AG09309 (cell line): ENCODE results near the gene ARMC6.

Source experiments
- DNase-seq: peaks from one replicate; pipeline ENCODE4 v3.0.0-alpha.2; 2010; ENCODE audit warnings: low read depth
- H3K4me3 ChIP-seq: 2 replicates; pipeline ENCODE4 v1.5.1; 2011; ENCODE audit warnings: mild to moderate bottlenecking, low read depth, low read length, moderate library complexity; ENCODE audit not compliant: control insufficient read depth
- TF ChIP-seq, protein P1 (sequence below): IDR thresholded peaks from 2 replicates; pipeline ENCODE4 v1.5.1; 2011; ENCODE audit warnings: mild to moderate bottlenecking, low read depth, low read length, inconsistent platforms; ENCODE audit not compliant: insufficient read depth, control insufficient read depth; ENCODE audit errors: missing control alignments

The ARMC6 gene

DNA sequence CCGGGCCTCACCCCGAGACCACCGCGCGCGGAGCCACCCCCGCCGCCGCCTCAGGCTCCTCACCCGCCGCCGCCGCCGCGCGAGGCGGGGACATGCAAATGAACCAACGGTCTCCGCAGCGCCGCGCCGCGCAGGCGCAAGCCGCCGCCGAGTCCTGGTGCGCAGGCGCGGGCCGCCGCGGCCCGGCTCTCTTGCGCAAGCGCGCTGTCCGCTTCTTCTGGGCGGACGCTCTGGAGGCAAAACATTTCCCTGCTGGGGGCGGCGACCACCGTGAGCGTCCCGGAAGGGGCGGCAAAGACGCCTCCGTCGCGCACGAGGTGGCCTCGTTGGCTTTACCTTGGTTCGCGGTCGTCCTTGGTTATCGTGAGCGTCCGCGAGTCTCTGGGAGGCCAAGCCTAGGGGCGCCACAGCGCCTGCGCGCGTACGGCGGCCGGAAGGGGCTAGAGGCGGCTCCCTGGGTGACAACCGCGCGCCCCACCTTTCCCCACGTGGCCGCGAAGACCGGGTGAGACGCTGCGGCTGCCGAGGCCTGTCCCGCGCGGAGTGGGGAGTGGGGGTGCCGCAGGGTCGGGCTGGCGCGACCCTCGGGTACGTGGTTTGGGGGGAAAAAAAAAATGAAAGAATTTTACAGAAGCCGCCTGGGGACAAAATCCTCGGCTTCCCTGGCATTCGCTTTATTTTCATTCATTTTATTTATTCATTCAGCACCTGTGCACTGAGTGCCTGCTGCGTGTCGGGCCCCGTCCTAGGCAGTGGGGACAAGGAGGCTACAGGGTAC is at the start of gene ARMC6, which contains the start of gene SUGP2:
Gene ARMC6 (plus strand): TSS at position 178 of the 778 bp plus-strand sequence. CDS start 607 bp downstream, outside the sequence.
Gene SUGP2 (minus strand): TSS at position 92 of the 778 bp plus-strand sequence. CDS start 2,446 bp downstream, outside the sequence.
- no peak for DNase-seq
- H3K4me3 ChIP-seq, result peak within 1 kb of the TSS; percentile 88
- TF ChIP-seq, protein P1, sequence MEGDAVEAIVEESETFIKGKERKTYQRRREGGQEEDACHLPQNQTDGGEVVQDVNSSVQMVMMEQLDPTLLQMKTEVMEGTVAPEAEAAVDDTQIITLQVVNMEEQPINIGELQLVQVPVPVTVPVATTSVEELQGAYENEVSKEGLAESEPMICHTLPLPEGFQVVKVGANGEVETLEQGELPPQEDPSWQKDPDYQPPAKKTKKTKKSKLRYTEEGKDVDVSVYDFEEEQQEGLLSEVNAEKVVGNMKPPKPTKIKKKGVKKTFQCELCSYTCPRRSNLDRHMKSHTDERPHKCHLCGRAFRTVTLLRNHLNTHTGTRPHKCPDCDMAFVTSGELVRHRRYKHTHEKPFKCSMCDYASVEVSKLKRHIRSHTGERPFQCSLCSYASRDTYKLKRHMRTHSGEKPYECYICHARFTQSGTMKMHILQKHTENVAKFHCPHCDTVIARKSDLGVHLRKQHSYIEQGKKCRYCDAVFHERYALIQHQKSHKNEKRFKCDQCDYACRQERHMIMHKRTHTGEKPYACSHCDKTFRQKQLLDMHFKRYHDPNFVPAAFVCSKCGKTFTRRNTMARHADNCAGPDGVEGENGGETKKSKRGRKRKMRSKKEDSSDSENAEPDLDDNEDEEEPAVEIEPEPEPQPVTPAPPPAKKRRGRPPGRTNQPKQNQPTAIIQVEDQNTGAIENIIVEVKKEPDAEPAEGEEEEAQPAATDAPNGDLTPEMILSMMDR, result no peak

DNA sequence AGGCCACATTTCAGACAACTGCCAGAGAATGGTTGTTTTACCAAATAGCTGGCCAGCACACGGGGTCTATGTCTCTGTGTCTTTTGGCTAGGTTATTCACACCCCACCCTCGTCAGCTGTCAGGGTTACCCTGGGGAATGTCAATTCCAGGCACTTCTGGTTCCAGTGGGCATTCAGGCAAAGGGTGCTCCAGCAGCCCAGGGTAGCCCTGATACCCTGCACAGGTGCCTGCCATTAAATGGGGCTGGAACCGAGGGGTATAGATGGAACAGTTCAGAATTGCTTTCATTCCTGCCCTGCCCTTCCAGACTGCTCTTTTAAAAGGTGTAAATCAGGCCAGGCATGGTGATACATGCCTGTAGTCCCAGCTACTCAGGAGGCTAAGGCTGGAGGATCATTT is 49.2 kb upstream of the ARMC6 start:
- H3K4me3 ChIP-seq, result no peak overlapping the region
- DNase-seq, result no peak
- TF ChIP-seq, protein P1, result no peak

DNA sequence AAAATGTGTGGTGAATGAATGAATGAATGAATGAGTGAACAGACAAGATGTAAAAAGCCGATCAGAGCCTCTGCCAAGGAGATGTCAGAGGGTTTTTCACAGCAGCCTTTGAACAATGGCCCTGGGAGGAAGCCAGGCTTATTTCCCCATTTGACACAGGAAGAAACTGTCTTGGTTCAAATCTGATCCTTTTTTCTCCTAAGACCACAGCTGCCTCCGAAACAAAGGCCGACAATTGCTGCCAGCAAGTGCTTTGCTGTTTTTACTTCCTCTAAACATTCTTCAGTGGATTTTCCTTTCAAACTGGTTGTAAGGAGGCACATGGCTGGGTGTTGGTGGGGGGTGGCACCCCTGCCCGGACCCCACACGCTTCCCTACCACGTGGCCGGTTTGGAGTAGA is 48.1 kb upstream of the ARMC6 start:
- H3K4me3 ChIP-seq, result no peak overlapping the region
- DNase-seq, result no peak
- TF ChIP-seq, protein P1, result no peak

DNA sequence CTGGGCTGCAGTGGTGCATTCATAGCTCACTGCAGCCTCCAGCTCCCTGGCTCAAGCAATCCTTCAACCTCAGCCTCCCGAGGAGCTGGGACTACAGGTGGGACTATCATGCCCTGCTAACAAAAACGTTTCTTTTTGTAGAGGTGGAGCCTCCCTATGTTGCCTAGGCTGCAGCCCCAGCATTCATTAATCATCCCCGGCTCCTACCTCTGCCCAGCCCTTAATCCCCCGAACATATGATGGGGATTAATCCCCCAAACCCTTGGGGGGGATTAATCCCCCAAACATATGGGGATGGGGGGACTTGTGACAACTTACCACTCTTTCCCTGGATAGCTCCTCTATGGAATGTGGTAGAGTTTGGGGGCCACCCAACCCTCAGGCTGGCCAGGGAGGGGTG is 45.9 kb upstream of the ARMC6 start:
- no peak overlapping the region for H3K4me3 ChIP-seq
- no peak for DNase-seq
- TF ChIP-seq, protein P1, result no peak

DNA sequence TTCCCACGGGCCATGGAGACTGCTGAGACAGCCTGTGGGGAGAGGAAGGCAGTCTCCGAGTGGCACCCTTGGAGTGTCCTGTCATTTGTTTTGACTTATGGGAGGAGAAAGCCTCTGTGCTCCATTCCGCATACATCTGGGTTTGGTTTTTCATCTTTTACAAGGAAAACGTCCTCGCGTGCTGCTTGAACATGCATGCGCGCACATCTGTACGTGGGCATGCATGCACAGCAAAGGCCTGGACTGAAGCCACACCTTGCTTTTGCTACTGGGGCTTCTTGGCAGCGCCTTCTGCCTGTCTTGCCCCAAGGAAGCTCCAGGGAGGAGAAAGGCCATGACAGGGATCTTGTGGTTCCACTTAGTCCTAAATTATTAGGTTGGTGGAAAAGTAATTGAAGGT is 44.1 kb upstream of the ARMC6 start:
- no peak for DNase-seq
- TF ChIP-seq, protein P1, result no peak
- no peak overlapping the region for H3K4me3 ChIP-seq

DNA sequence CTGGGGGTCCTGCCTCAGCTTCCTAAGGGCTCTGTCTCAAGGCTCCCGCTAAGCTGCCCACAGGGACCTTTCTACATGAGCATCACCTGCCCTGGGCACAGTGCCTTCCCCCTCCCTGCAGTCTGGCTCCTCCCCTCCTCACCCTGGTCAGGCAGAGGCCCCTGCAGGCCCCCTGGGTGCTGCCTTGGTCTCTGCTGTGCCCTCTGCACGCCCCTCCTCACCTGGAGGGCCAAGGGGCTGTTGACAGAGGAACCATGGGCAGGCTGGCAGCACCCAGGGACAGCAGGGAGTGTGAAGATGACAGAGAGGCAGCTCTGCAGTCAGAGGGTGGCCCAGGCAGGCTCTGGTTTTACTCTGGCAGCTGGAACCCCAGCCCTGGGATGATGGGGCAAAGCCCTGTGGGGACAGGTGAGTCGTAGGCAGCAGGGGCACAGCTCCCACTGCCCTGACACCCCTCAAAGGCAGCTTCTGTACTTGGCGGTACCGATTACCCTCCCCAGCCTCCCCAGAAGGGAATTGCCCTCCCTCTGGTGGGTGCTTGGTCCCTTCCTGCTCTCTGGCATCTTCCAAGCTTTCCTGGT is 43.2 kb upstream of the ARMC6 start:
- TF ChIP-seq, protein P1, result no peak
- no peak for DNase-seq
- H3K4me3 ChIP-seq, result no peak overlapping the region
